K562 (cell line): ENCODE measurements around the gene TCF21. TPM values are rescaled to one million over a fixed set of nuclear protein-coding genes. Genes with fewer than 3 reads are reported as not detected.

Source experiments
- CCNT2 ChIP-seq: IDR thresholded peaks from 2 replicates; pipeline ENCODE4 v1.6.1; 2011; ENCODE audit warnings: borderline replicate concordance, low read depth, mild to moderate bottlenecking, moderate library complexity, mixed read lengths, low read length; ENCODE audit not compliant: insufficient read length; ENCODE audit errors: extremely low read depth
- CHD1 ChIP-seq: fragments of 200-600 bp; sonication (generic); IDR thresholded peaks from one replicate; pipeline ENCODE4 v1.6.1; 2012; ENCODE audit warnings: mild to moderate bottlenecking, moderate library complexity, low read length, inconsistent platforms
- DNMT1 ChIP-seq: fragments of 450-650 bp; IDR thresholded peaks from 2 replicates; pipeline ENCODE4 v1.6.1; 2016; ENCODE audit warnings: antibody characterized with exemption, mild to moderate bottlenecking
- E2F1 ChIP-seq: sonication (generic); formaldehyde crosslinking; IDR thresholded peaks from 2 replicates; pipeline ENCODE4 v1.8.1; 2023; ENCODE audit warnings: mild to moderate bottlenecking, missing genetic modification reagents, moderate library complexity
- ELF1 ChIP-seq: fragments of 200-800 bp; sonication (Bioruptor generic); IDR thresholded peaks from 2 replicates; pipeline ENCODE4 v1.6.1; 2016; ENCODE audit warnings: missing genetic modification characterization, missing compliant biosample characterization
- FOSL1 ChIP-seq: fragments of 200-800 bp; sonication (Bioruptor generic); conservative IDR thresholded peaks from 2 replicates; pipeline ENCODE4 v1.6.1; 2016; ENCODE audit warnings: missing genetic modification characterization, missing compliant biosample characterization
- MEF2D ChIP-seq: conservative IDR thresholded peaks from 2 replicates; pipeline ENCODE4 v1.6.1; 2016; ENCODE audit warnings: low read depth, missing genetic modification characterization, missing compliant biosample characterization
- NFIC ChIP-seq: fragments of 450-650 bp; IDR thresholded peaks from 2 replicates; pipeline ENCODE4 v1.6.1; 2017; ENCODE audit warnings: mild to moderate bottlenecking, inconsistent platforms
- RBBP5 ChIP-seq: fragments of 200-600 bp; sonication (generic); IDR thresholded peaks from 2 replicates; pipeline ENCODE4 v1.6.1; 2012; ENCODE audit warnings: borderline replicate concordance, mild to moderate bottlenecking, low read length, control low read depth, inconsistent platforms; ENCODE audit not compliant: insufficient read depth, poor library complexity, severe bottlenecking
- RFX7 ChIP-seq: fragments of 250-450 bp; sonication (Bioruptor Pico); IDR thresholded peaks from 2 replicates; pipeline ENCODE4 v1.5.1; 2021; ENCODE audit warnings: mild to moderate bottlenecking
- SAP30 ChIP-seq: fragments of 200-600 bp; sonication (generic); IDR thresholded peaks from 2 replicates; pipeline ENCODE4 v1.6.1; 2012; ENCODE audit warnings: borderline replicate concordance, low read depth, mild to moderate bottlenecking, moderate library complexity, low read length, control low read depth, inconsistent platforms; ENCODE audit not compliant: insufficient read depth, poor library complexity, severe bottlenecking
- TGIF2 ChIP-seq: sonication (generic); formaldehyde crosslinking; IDR thresholded peaks from 2 replicates; pipeline ENCODE4 v1.8.1; 2022; ENCODE audit warnings: mild to moderate bottlenecking, missing genetic modification reagents, moderate library complexity
- THAP12 ChIP-seq: fragments of 250-450 bp; sonication (Bioruptor Pico); IDR thresholded peaks from 2 replicates; pipeline ENCODE4 v1.9.0; 2021; ENCODE audit warnings: mild to moderate bottlenecking, inconsistent platforms
- U2AF2 ChIP-seq: fragments of 200-400 bp; formaldehyde crosslinking; optimal IDR thresholded peaks from 2 replicates; pipeline ENCODE3; 2017; ENCODE audit warnings: low read depth, mild to moderate bottlenecking, low read length
- ZBTB5 ChIP-seq: fragments of 450-650 bp; IDR thresholded peaks from 2 replicates; pipeline ENCODE4 v1.6.1; 2017; ENCODE audit warnings: antibody characterized with exemption
- ZNF280B ChIP-seq: fragments of 250-450 bp; sonication (Bioruptor Pico); IDR thresholded peaks from 2 replicates; pipeline ENCODE4 v1.5.1; 2021; ENCODE audit warnings: mild to moderate bottlenecking
- ZNF740 ChIP-seq, 3 experiments: fragments of 200-800 bp in 1 of 3; sonication (Bioruptor generic) in 1 of 3; sonication (generic) in 1 of 3; formaldehyde crosslinking in 1 of 3; IDR thresholded peaks; 2 replicates each; pipeline versions ENCODE4 v1.6.1 to v1.8.0; 2016 to 2022; ENCODE audit warnings: mild to moderate bottlenecking in 2 of 3, missing compliant biosample characterization in 2 of 3, missing genetic modification characterization in 2 of 3, missing genetic modification reagents in 1 of 3
- ZNF77 ChIP-seq: fragments of 250-450 bp; sonication (Bioruptor Pico); IDR thresholded peaks from 2 replicates; pipeline ENCODE4 v1.5.0; 2020
- polyA plus RNA-seq, 8 experiments: library from polyadenylated mRNA; depleted of rRNA in 4 of 8; stranded (reverse) in 5 of 8; unstranded in 3 of 8; fragments of >200 nt; fragmentation: Nextera tagmentation in 2 of 8; fragmentation: Illumina TruSeq in 1 of 8; extraction: Ambion mirVana in 2 of 8; extraction: Trizol in 1 of 8; gene quantifications; 2 replicates each; pipeline versions ENCODE4 v1.2.1 to v1.2.3, GENCODE V29; 2011 to 2014; ENCODE audit warnings: inconsistent platforms in 1 of 8, missing spikeins in 1 of 8
- total RNA-seq, 7 experiments: library from RNA; depleted of rRNA in 6 of 7; stranded (reverse); fragments of >200 nt in 6 of 7; fragmentation: Illumina TruSeq in 2 of 7; extraction: Trizol in 2 of 7; gene quantifications; 2 replicates each; pipeline versions ENCODE4 v1.2.1 to v1.2.3, GENCODE V29; 2011 to 2021; ENCODE audit warnings: low replicate concordance in 1 of 7

TCF21 gene
- total and polyA plus RNA-seq, 9 of the 15 experiments (the other 6 are each of a cell fraction or from before 2014, with no cell fraction given), result not detected

- no peak for TF ChIP-seq ZNF740 (CRISPR knock-in tag; IDR thresholded peaks at IDR 0.05)
- no peak for TF ChIP-seq ZNF740 (tag; IDR thresholded peaks at IDR 0.05)
- TF ChIP-seq ZNF77 (CRISPR knock-in tag), result no peak
- TF ChIP-seq ELF1, result peak; percentile 60
- TF ChIP-seq RFX7, result no peak
- no peak for TF ChIP-seq TGIF2 (CRISPR knock-in tag)
- 0 out of 2 replicates have a peak, but pooled peaks have one; percentile 21 for TF ChIP-seq NFIC
- TF ChIP-seq DNMT1, result no peak
- TF ChIP-seq ZBTB5, result no peak
- TF ChIP-seq THAP12 (CRISPR knock-in tag), result no peak
- no peak for TF ChIP-seq FOSL1
- TF ChIP-seq RBBP5, result no peak
- TF ChIP-seq MEF2D (tag), result no peak
- no peak for TF ChIP-seq ZNF280B
- TF ChIP-seq E2F1 (CRISPR knock-in tag), result no peak
- TF ChIP-seq U2AF2, result no peak
- no peak for TF ChIP-seq CHD1
- TF ChIP-seq CCNT2, result no peak
- TF ChIP-seq SAP30, result no peak
These were observed 51.1 kb downstream of the TCF21 start (continued) for GRCh38 chr6:133939778-133940667.
